Measurements from ENCODE around the gene NKD2. TPM values are rescaled to one million over a fixed set of nuclear protein-coding genes. Genes with fewer than 3 reads are reported as not detected.

The NKD2 gene
- total RNA-seq, 1 donor from 2014 or later: 0.41 TPM

DNA sequence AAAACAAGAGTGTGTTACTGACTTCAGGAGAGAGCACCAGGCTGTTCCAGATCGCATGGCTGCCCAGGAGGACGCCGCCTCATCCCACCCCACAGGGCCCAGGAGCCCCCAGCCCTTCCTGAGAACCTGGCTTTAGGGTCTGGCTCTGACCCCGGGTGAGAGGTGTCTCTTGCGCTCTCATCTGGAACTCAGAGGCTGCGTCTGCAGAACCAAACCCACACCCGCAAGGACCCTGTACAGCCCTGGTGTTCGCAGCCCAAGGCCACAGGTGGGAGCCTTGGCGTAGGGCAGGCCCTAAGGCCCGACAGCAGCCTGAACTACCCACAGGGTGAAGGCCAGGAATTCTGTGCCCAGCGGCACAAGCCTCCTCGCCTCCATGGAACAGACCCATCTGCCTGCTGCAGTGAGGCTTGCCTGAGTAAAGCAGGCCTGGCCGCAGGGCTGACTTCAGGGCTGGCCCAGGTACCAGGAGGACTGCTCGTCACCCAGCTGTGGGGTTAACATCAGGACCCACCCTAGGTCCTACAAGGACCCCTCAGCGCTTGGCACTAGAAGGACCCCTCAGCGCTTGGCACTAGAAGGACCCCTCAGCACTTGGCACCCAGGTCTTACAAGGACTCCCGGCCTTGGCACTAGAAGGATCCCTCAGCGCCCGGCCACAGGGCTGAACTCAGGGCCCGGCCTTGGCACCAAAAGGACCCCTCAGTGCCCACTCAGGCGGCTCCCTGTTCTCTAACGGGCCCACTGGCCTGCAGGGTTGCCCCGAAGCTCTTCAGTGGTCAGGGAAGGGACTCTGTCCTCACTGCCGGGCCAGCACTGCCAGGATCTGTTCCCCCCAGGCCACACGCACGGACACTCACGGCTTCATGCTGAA is 48.2 kb downstream of the NKD2 start:
- H3K27me3 Mint-ChIP-seq (ENCODE audit: low read depth, unreplicated experiment): no peaks in the 10 kb centered on the region
- H3K36me3 Mint-ChIP-seq (ENCODE audit: low read depth, unreplicated experiment): peaks cover 6% of the 10 kb centered on the region
- Histone ChIP-seq H2AFZ (ENCODE audit: low read depth, low read length) (no peak overlapping the region), H3K9ac (ENCODE audit: low read length) (no peak overlapping the region), H3K79me2 (ENCODE audit: insufficient read depth, low read length) (no peaks in the 10 kb centered on the region), H3K4me1 (ENCODE audit: insufficient read depth, low read length) (no peaks in the 10 kb centered on the region), H3K27ac (ENCODE audit: low read depth, low read length) (no peak overlapping the region), H3K4me2 (ENCODE audit: low read length) (no peak overlapping the region), H3K9me3 (ENCODE audit: insufficient read depth, low read depth, low read length) (no peaks in the 10 kb centered on the region), H3K27me3 (ENCODE audit: insufficient read depth, low read length) (no peaks in the 10 kb centered on the region), H3K36me3 (ENCODE audit: insufficient read depth, low read length) (no peaks in the 10 kb centered on the region), H4K20me1 (ENCODE audit: insufficient read depth, low read length) (no peaks in the 10 kb centered on the region), H3K4me3 (ENCODE audit: insufficient read depth, low read depth, low read length) (no peak overlapping the region)
- no peak for TF ChIP-seq EZH2 (IDR thresholded peaks at IDR 0.05; ENCODE audit: insufficient read depth, low read length)
- TF ChIP-seq, protein P1, sequence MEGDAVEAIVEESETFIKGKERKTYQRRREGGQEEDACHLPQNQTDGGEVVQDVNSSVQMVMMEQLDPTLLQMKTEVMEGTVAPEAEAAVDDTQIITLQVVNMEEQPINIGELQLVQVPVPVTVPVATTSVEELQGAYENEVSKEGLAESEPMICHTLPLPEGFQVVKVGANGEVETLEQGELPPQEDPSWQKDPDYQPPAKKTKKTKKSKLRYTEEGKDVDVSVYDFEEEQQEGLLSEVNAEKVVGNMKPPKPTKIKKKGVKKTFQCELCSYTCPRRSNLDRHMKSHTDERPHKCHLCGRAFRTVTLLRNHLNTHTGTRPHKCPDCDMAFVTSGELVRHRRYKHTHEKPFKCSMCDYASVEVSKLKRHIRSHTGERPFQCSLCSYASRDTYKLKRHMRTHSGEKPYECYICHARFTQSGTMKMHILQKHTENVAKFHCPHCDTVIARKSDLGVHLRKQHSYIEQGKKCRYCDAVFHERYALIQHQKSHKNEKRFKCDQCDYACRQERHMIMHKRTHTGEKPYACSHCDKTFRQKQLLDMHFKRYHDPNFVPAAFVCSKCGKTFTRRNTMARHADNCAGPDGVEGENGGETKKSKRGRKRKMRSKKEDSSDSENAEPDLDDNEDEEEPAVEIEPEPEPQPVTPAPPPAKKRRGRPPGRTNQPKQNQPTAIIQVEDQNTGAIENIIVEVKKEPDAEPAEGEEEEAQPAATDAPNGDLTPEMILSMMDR (IDR thresholded peaks at IDR 0.05; ENCODE audit: insufficient read depth, low read depth, low read length): no peak
- H3K4me3 Mint-ChIP-seq (ENCODE audit: unreplicated experiment): no peak overlapping the region
- H3K9me3 Mint-ChIP-seq (ENCODE audit: unreplicated experiment): no peaks in the 10 kb centered on the region
- no peak for FAIRE-seq
- no peak for DNase-seq (ENCODE audit: low read depth)
- no peak overlapping the region for H3K27ac Mint-ChIP-seq (ENCODE audit: unreplicated experiment)
- H3K4me1 Mint-ChIP-seq (ENCODE audit: low read depth, unreplicated experiment): no peaks in the 10 kb centered on the region

DNA sequence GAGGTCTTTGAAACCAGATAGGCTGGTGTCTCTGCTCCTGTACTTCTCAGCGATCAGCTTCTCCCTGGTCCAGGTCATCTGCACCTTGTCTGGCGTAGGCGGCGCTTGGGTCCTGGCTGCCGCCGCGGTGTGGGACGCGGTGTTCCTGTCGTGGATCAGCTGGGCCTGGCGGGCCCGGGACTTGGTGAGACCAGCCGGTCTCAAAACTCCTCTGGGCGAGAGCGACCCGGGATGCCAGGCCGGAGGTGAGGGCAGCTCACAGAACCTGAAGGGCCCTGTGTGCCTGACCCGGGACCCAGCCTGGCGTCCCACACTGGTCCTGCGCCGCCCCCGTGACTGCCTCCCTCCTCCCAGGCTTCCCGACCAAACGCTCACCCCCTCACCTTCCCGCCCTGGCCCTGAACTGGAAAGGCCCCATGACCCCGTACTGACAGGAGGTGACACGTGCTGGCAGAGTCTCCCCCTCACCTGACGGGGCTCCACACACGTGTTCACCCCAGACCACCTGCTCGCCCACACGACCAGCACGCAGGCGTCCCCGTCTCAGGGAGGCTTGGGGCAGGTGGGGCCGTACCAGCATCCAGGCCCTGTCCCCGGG is 49.0 kb downstream of the NKD2 start:
- Mint-ChIP-seq H3K4me3 (ENCODE audit: unreplicated experiment) (no peak overlapping the region), H3K27ac (ENCODE audit: unreplicated experiment) (no peak overlapping the region), H3K4me1 (ENCODE audit: low read depth, unreplicated experiment) (no peaks in the 10 kb centered on the region), H3K36me3 (ENCODE audit: low read depth, unreplicated experiment) (peaks cover 5% of the 10 kb centered on the region), H3K9me3 (ENCODE audit: unreplicated experiment) (no peaks in the 10 kb centered on the region), H3K27me3 (ENCODE audit: low read depth, unreplicated experiment) (peaks cover 3% of the 10 kb centered on the region)
- DNase-seq (ENCODE audit: low read depth) (no peak), FAIRE-seq (no peak)
- Histone ChIP-seq H3K4me2 (ENCODE audit: low read length) (no peak overlapping the region), H3K79me2 (ENCODE audit: insufficient read depth, low read length) (no peaks in the 10 kb centered on the region), H4K20me1 (ENCODE audit: insufficient read depth, low read length) (no peaks in the 10 kb centered on the region), H3K27ac (ENCODE audit: low read depth, low read length) (no peak overlapping the region), H3K27me3 (ENCODE audit: insufficient read depth, low read length) (no peaks in the 10 kb centered on the region), H3K9ac (ENCODE audit: low read length) (no peak overlapping the region), H3K9me3 (ENCODE audit: insufficient read depth, low read depth, low read length) (no peaks in the 10 kb centered on the region), H3K4me1 (ENCODE audit: insufficient read depth, low read length) (no peaks in the 10 kb centered on the region), H3K4me3 (ENCODE audit: insufficient read depth, low read depth, low read length) (no peak overlapping the region), H3K36me3 (ENCODE audit: insufficient read depth, low read length) (no peaks in the 10 kb centered on the region), H2AFZ (ENCODE audit: low read depth, low read length) (no peak overlapping the region)
- TF ChIP-seq, protein P1 (IDR thresholded peaks at IDR 0.05; ENCODE audit: insufficient read depth, low read depth, low read length): no peak
- no peak for TF ChIP-seq EZH2 (IDR thresholded peaks at IDR 0.05; ENCODE audit: insufficient read depth, low read length)

Data from astrocyte (in vitro differentiated cells and primary cell).